Activated naive CD4-positive, alpha-beta T cell treated with Interleukin-2 at 50 U/mL for 16 hours (primary cell): Measurements from ENCODE around the gene RYK.
"Not testable (repeated sequence)": the region's sequence is repeated elsewhere in the genome, so short reads cannot be mapped to it uniquely, and the experiment has no call there.

Source experiments
- DNase-seq: peaks from one replicate; pipeline ENCODE4 v3.0.0-alpha.2; 2020

Gene RYK

GRCh38 chr3:134250717-134251220, at the start of gene RYK:
TSS of gene RYK (minus strand) at chr3:134250859. CDS start at chr3:134250654, 205 bp downstream.
- DNase-seq, result peak; percentile 79

- no peak for DNase-seq
These were observed 49.2 kb upstream of the RYK start for GRCh38 chr3:134299888-134300206.

GRCh38 chr3:134299185-134299887, 48.7 kb upstream of the RYK start:
- DNase-seq, result no peak

- no peak for DNase-seq
These were observed 47.6 kb upstream of the RYK start for GRCh38 chr3:134298249-134298648.

- DNase-seq, result no peak
These were observed 46.0 kb upstream of the RYK start for GRCh38 chr3:134296616-134297015.

- no peak for DNase-seq
These were observed 45.3 kb upstream of the RYK start for GRCh38 chr3:134295930-134296329.

- peak; percentile 60 for DNase-seq
These were observed 43.9 kb upstream of the RYK start for GRCh38 chr3:134294302-134295280.

- DNase-seq, result no peak
These were observed 40.9 kb upstream of the RYK start for GRCh38 chr3:134291319-134292254.

GRCh38 chr3:134287512-134287911, 36.9 kb upstream of the RYK start:
- no peak for DNase-seq

- no peak for DNase-seq
These were observed 33.8 kb upstream of the RYK start for GRCh38 chr3:134284438-134284837.

GRCh38 chr3:134282659-134283047, 32.0 kb upstream of the RYK start:
- no peak for DNase-seq

GRCh38 chr3:134281912-134282658, 31.4 kb upstream of the RYK start:
- no peak for DNase-seq

GRCh38 chr3:134279466-134279865, 28.8 kb upstream of the RYK start:
- DNase-seq, result no peak

- DNase-seq, result no peak
These were observed 26.5 kb upstream of the RYK start for GRCh38 chr3:134277066-134277660.

- DNase-seq, result no peak
These were observed 25.4 kb upstream of the RYK start for GRCh38 chr3:134276086-134276485.

- DNase-seq, result not testable (repeated sequence)
These were observed 24.5 kb upstream of the RYK start for GRCh38 chr3:134275110-134275509.

GRCh38 chr3:134274571-134274970, 23.9 kb upstream of the RYK start:
- no peak for DNase-seq

- no peak for DNase-seq
These were observed 17.3 kb upstream of the RYK start for GRCh38 chr3:134267996-134268395.

GRCh38 chr3:134260987-134261386, 10.3 kb upstream of the RYK start:
- DNase-seq, result no peak

- no peak for DNase-seq
These were observed 8.2 kb upstream of the RYK start for GRCh38 chr3:134258761-134259347.

- no peak for DNase-seq
These were observed 4.7 kb upstream of the RYK start for GRCh38 chr3:134255404-134255803.
